ENCODE data around the gene RBM15B. TPM values are rescaled to one million over a fixed set of nuclear protein-coding genes. Genes with fewer than 3 reads are reported as not detected.
"Not testable (repeated sequence)": the region's sequence is repeated elsewhere in the genome, so short reads cannot be mapped to it uniquely, and the experiment has no call there.

RBM15B gene
- total and polyA plus RNA-seq, 11 donors: 4.0 to 21.5 (median 15.7) TPM

DNA sequence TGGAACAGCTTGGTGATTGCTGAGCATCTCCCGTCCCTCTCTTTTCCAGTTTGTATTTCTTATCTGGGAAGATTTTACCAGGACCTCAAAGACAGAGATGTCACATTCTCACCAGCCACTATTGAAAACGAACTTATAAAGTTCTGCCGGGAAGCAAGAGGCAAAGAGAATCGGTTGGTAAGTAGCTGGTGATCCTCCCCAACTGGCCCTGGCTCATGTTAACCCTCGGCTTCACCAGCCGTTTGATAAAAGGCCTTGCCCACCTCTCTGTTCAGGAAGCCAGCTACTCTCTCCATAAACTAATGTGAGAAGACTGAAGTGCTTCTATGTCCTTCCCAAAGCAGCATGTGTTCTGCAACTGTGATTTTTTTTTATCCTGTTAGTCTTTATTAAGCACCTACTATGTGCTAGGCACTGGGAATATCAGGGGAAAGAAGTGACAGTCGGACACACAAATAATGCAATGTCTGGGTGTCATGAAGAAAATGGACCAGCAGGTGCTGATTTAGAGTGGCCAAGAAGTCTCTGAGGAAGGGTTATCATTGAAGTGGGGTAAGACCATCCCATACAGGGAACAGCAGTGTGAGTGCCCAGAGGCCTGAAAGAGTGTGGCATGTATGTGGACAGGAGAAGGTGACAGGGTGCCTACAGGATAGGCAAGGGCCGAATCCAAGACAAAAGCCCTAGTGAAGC is 4.8 kb upstream of the RBM15B start:
- WGBS, 4 donors: 27 to 34% (median 29%) methylated on average over 8 of the region's 8 CpGs
- DNase-seq (no peak), ATAC-seq (no peak)
- intact Hi-C loops (cut with DNase I): loop anchor here in 8 of 10 donors (5.0 to 10.0 kb wide), 9 partner anchors 288 to 1042 kb away; partner anchors contain the start of genes MAPKAPK3 (in 6 of the 8), C3orf18 (in 1 of the 8), CYB561D2 (in 1 of the 8) and DOCK3 (in 1 of the 8)
- TF ChIP-seq POLR2A (IDR thresholded peaks at IDR 0.05): no peak
- TF ChIP-seq, protein P1, sequence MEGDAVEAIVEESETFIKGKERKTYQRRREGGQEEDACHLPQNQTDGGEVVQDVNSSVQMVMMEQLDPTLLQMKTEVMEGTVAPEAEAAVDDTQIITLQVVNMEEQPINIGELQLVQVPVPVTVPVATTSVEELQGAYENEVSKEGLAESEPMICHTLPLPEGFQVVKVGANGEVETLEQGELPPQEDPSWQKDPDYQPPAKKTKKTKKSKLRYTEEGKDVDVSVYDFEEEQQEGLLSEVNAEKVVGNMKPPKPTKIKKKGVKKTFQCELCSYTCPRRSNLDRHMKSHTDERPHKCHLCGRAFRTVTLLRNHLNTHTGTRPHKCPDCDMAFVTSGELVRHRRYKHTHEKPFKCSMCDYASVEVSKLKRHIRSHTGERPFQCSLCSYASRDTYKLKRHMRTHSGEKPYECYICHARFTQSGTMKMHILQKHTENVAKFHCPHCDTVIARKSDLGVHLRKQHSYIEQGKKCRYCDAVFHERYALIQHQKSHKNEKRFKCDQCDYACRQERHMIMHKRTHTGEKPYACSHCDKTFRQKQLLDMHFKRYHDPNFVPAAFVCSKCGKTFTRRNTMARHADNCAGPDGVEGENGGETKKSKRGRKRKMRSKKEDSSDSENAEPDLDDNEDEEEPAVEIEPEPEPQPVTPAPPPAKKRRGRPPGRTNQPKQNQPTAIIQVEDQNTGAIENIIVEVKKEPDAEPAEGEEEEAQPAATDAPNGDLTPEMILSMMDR (IDR thresholded peaks at IDR 0.05): peak in 1 of 12 donors; percentile 7
- Histone ChIP-seq H3K27me3 (no peaks in the 10 kb centered on the region), H3K4me1 (peaks cover 20 to 60% (median 46%) of the 10 kb centered on the region in 12 donors), H3K27ac (peak overlapping the region in 8 of 12 donors; percentile 79 to 97 (median 94)), H3K36me3 (peaks cover 0 to 34% (median 27%) of the 10 kb centered on the region in 9 donors), H3K4me3 (peak overlapping the region; percentile 62 to 97 (median 82)), H3K9me3 (no peaks in the 10 kb centered on the region)

DNA sequence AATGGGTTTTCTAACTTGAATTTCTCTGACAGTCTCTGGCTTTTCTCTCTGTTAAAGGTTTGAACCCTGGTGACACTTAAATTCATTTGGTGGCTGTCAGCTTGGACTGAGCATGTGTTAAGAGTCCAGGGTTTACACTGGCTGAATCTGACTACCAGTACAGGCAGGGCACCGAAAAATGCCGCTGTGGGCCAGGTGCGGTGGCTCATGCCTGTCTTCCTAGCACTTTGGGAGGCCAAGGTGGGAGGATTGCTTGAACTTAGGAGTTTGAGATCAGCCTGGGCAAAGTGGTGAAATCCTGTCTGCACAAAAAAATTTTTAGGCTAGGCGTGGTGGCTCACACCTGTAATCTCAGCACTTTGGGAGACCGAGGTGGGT is 4.2 kb upstream of the RBM15B start:
- peak overlapping the region in 2 of 12 donors; percentile 25 to 97 for H3K27ac ChIP-seq
- intact Hi-C loops (cut with DNase I): loop anchor here in 8 of 10 donors (5.0 to 10.0 kb wide), 9 partner anchors 288 to 1042 kb away; partner anchors contain the start of genes MAPKAPK3 (in 6 of the 8), C3orf18 (in 1 of the 8), CYB561D2 (in 1 of the 8) and DOCK3 (in 1 of the 8)

DNA sequence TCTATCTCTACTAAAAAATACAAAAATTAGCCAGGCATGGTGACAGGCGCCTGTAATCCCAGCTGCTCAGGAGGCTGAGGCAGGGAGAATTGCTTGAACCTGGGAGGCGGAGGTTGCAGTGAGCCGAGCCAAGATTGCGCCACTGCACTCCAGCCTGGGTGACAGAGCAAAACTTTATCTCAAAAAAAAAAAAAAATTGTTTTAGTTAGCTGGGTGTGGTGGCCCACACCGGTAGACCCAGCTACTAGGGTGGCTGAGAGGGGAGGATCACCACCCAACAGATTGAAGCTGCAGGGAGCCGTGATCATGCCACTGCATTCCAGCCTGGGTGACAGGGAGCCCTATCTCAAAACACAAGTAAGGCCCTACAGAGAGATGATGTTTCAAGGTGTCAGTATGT is 3.8 kb upstream of the RBM15B start:
- not testable (repeated sequence) for H3K27me3 ChIP-seq, DNase-seq, ATAC-seq, H3K9me3 ChIP-seq
- Histone ChIP-seq H3K4me3 (peak overlapping the region in 1 of 12 donors; percentile 80), H3K27ac (peak overlapping the region in 2 of 12 donors; percentile 25 to 97), H3K4me1 (peaks cover 21 to 67% (median 52%) of the 10 kb centered on the region in 12 donors), H3K36me3 (peaks cover 0 to 35% (median 30%) of the 10 kb centered on the region in 9 donors)
- intact Hi-C loops (cut with DNase I): loop anchor here in 8 of 10 donors (5.0 to 10.0 kb wide), 9 partner anchors 288 to 1042 kb away; partner anchors contain the start of genes MAPKAPK3 (in 6 of the 8), C3orf18 (in 1 of the 8), CYB561D2 (in 1 of the 8) and DOCK3 (in 1 of the 8)
- 71 to 81% (median 75%) methylated on average over 6 of the region's 6 CpGs for WGBS, 4 donors

More for the DNA sequence above, 4.2 kb upstream of the RBM15B start:
- Histone ChIP-seq H3K27me3 (no peaks in the 10 kb centered on the region), H3K4me1 (peaks cover 20 to 63% (median 48%) of the 10 kb centered on the region in 12 donors), H3K9me3 (no peaks in the 10 kb centered on the region), H3K36me3 (peaks cover 0 to 34% (median 27%) of the 10 kb centered on the region in 9 donors), H3K4me3 (peak overlapping the region in 8 of 12 donors; percentile 78 to 97 (median 81))
- ATAC-seq (no peak), DNase-seq (no peak)
- 89 to 93% (median 90%) methylated on average over 5 of the region's 5 CpGs for WGBS, 4 donors
- TF ChIP-seq POLR2A (IDR thresholded peaks at IDR 0.05): no peak
- TF ChIP-seq, protein P1 (IDR thresholded peaks at IDR 0.05): no peak

DNA sequence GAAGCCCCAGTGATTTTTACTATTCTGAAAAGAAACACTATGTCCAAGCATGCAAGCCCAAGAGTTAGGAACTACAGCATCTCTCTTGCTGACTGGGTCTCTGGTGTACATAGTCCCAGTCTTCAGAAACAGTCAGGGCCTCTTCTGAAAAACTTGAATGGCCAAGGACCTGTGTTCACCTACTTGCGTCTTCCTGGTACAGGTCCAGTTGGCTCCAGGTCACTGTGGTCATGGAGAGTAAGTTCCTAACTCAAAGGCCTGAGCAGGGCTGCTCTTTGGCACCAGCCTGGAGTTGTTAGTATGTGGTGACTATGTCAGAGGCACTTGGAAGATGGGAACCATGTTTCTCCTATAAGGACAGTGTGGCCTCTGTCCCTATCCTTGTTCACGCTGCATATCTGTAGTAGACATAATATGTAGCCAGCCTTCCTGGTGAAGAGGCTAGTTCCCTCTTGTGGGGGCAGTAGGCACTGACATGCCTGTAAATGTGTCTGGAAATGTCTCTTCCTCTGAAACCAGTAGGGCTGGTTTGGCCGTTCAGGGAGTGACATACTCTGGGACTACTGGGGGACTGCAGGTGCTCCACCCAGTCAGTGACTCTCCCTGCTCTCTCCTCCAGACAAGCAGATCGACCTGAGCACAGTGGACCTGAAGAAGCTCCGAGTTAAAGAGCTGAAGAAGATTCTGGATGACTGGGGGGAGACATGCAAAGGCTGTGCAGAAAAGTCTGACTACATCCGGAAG is 2.6 kb upstream of the RBM15B start:
- Histone ChIP-seq H3K4me3 (no peak overlapping the region), H3K36me3 (peaks cover 0 to 46% (median 42%) of the 10 kb centered on the region in 9 donors), H3K9me3 (no peaks in the 10 kb centered on the region), H3K27me3 (no peaks in the 10 kb centered on the region), H3K4me1 (peaks cover 26 to 77% (median 63%) of the 10 kb centered on the region in 12 donors), H3K27ac (no peak overlapping the region)
- no peak for ATAC-seq
- no peak for DNase-seq
- 66 to 73% (median 68%) methylated on average over 6 of the region's 6 CpGs for WGBS, 4 donors
- TF ChIP-seq POLR2A (IDR thresholded peaks at IDR 0.05): no peak
- TF ChIP-seq, protein P1 (IDR thresholded peaks at IDR 0.05): no peak
- intact Hi-C loops (cut with DNase I): loop anchor here in 8 of 10 donors (2.0 to 10.0 kb wide), 10 partner anchors 46 to 1044 kb away; partner anchors contain the start of genes MAPKAPK3 (in 6 of the 8), C3orf18 (in 1 of the 8), CYB561D2 (in 1 of the 8) and DOCK3 (in 1 of the 8)

Data from heart left ventricle (tissue), 16 donors.